Germinal center (tissue), 1 donor: Measurements from ENCODE around the gene GAL3ST3.
A peak's percentile ranks its signal among the peaks of the same experiment; 100 is the strongest.
"Not testable (repeated sequence)": the region's sequence is repeated elsewhere in the genome, so short reads cannot be mapped to it uniquely, and the experiment has no call there.

ENCODE experiments used
- DNase-seq: peaks from one replicate; pipeline ENCODE4 v3.0.0; 2012; ENCODE audit warnings: mixed read lengths, low spot score

GAL3ST3 gene

DNA sequence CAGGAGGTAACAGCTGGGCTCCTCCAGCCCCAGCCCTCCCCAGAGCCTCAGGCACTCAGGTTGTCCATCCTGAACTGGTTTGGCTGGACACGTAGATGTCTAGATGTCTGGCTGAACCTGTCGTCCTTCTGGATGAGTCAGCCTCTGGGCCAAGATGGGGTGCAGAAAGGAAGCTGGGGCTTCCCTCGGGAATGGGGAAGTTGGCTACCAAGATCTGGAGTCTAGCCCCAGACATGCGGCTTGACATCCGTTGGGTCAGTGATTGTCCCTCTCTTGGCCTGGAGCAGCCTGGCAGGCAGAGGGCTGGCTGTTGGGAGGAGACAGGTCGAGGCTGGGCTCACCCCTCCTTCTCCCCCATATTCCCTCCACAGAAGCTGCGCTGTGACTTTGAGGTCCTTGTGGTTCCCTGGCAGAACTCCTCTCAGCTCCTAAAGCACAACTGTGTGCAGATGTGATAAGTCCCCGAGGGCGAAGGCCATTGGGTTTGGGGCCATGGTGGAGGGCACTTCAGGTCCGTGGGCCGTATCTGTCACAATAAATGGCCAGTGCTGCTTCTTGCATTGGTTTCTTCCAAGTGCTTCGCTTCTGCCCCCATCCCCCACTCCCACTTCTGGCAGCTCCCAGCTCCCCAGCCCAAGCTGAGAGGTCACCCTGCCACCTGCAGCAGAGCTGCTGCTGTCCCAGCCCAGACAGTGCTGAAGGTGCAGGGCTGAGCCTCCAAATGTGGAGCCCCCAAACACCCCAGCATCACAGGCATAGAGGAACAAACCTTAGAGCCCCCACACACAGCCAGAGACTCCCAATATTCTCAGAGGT is 35.8 kb downstream of the GAL3ST3 start:
- no peak for DNase-seq

DNA sequence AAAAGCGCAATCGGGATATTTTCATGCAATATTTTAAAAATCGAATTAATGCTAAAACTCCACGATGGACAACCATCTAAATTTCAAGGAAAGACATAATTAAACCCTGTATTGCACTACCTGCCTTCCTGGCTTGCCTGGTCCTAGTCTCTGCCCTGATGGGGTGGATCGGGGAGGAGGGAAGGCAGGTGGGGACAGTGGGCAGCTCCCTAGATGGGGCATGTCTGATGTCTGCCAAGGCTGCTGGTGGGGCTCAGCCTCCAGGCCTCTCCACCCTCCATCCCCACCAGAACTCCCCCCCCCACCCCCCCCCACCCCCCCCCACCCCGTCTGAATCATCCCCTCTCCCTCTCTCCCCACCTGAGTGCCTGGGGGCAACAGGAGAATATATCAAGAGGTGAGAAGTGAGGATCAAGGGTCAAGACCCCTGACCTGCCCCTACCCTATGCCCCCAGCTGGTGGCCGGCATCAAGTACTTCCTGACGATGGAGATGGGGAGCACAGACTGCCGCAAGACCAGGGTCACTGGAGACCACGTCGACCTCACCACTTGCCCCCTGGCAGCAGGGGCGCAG is 36.5 kb downstream of the GAL3ST3 start:
- DNase-seq, result no peak

DNA sequence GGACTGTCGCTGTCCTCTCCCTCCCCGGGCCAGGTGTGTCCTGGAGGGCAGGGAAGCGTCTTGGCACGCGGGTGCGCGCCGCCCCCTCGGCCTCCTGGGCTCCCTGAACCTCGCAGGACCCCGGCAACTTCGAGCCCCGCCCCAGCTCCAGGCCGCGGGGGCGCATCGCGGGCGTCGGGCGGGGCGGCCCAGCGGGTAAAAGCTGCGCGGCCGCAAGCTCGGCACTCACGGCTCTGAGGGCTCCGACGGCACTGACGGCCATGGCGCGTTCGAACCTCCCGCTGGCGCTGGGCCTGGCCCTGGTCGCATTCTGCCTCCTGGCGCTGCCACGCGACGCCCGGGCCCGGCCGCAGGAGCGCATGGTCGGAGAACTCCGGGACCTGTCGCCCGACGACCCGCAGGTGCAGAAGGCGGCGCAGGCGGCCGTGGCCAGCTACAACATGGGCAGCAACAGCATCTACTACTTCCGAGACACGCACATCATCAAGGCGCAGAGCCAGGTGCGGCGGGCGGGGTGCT is 37.1 kb downstream of the GAL3ST3 start, which contains the start of gene CST6:
CST6 (plus strand) TSS at position 224 of the 519 bp plus-strand sequence; CDS start at position 261, 37 bp downstream.
- no peak for DNase-seq

DNA sequence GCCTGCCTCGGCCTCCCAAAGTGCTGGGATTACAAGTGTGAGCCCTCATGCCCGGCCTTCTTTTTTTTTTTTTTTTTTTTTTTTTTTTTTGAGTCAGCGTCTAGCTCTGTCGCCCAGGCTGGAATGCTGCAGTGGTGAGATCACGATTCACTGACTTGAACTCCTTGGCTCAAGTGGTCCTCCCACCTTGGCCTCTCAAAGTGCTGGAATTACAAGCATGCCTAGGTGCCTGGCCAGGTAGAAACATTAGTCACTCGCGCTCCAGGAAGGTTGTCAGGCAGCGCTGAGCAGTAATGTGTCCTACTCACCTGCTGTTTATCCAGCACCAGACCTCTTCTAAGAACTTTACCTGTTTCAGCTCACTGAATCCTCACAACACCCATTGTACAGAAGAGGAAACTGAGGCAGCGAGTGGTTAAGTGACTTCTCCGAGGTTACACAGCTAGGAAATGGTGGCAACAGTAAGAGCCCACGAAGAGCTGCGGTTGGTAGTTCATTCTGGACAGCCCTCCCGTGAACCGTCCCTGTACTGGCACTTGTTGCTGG is 37.6 kb downstream of the GAL3ST3 start:
- no peak for DNase-seq

DNA sequence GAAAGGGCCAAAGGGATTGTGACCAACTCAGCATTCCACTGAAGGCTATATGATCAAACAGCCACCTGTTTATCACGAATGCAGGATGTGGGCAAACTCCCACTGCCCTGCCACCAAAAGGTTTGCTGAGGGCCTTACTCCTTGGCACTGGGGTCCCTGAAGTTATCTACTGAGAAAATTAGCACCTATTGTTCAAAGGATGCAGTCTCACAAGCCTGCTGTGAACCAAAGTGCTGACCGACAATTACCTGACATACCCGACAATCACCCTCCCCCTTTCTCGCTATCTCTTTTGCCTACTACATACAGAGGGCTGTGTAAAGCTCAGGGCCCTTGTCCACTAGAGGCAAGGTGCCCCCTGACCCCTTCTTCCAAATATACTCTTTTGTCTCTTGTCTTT is 38.9 kb downstream of the GAL3ST3 start:
- not testable (repeated sequence) for DNase-seq

DNA sequence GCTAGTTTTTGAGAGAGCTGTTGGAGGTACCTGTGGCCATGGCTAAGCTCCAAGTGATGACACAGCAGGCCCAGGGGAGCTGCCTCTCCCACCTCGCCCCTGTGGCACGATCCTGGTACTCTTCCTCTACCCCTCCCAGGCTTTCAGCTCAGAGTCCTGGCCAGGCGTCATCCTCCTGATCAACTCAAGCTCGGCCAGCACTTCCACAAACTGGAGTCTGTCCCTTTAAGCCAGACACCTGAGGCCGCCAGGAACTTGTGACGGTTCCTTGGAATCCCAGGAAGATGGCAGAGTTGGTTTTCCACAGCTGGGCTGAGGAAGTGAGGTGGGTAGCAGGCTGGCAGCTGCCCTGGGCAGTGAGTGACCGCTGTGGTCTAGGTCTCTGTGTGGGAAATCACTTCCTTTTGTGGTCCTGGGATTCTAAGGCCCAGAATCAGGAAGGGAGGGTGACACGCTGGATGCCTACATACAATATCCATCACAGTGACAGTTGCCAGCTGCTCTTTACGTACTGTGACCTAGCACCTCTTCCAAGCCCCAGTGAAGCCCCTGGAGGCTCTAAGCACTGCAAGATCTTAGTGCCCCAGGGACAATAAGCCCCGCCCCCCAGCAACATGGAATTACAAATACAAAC is 40.4 kb downstream of the GAL3ST3 start:
- DNase-seq, result no peak

DNA sequence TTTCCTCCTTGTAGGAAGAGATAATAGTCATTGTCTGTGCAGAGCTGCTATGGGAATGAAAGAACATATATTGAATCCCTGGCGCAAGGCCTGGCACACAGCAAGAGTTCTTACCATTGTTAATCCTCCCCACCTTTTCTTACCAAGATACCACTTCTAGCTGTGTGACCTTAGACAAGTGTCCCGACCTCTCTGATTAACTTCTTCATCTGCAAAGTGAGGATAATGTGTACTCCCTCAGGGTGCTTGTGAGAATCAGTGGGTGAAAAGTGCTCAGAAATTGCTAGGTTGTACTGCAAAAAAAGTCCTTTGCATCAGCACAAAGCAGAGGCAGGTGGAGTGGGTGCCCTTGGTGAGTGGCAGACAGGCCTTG is 40.9 kb downstream of the GAL3ST3 start:
- no peak for DNase-seq

DNA sequence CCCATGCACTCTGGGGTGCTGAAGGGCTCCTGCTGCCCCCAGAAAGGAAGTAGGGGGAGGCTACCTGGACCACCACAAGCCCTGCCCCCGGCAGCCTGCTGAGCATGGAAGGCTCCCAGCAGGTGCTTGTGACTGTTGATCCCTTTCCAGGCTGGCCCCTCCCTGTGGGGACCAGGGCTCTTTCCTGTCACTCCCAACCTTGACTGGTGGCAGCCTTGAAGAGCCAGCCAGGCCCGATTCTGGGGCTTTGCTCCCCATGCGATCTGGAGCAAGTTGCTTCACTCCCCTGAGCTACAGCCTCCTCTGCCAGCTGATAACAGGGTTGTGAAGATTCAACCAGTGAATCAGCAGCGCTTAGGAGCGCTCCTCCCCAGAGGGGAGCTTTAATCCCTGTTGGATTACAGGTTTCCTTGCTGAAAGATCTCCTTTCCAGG is 41.7 kb downstream of the GAL3ST3 start:
- no peak for DNase-seq

DNA sequence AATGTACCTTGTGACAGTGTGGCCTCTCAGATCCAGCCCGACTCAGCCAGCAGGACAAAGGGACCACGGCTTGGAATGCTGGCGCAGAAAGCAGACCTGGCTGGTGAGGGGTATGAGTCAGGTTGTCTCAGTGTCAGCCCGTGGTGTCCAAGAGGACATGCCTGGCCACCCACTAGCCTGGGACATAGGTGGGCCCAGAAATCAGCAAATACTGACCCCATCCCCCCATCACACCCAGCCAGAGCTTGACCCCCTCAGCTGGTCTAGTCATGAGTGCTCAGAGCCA is 42.1 kb downstream of the GAL3ST3 start:
- DNase-seq, result no peak

DNA sequence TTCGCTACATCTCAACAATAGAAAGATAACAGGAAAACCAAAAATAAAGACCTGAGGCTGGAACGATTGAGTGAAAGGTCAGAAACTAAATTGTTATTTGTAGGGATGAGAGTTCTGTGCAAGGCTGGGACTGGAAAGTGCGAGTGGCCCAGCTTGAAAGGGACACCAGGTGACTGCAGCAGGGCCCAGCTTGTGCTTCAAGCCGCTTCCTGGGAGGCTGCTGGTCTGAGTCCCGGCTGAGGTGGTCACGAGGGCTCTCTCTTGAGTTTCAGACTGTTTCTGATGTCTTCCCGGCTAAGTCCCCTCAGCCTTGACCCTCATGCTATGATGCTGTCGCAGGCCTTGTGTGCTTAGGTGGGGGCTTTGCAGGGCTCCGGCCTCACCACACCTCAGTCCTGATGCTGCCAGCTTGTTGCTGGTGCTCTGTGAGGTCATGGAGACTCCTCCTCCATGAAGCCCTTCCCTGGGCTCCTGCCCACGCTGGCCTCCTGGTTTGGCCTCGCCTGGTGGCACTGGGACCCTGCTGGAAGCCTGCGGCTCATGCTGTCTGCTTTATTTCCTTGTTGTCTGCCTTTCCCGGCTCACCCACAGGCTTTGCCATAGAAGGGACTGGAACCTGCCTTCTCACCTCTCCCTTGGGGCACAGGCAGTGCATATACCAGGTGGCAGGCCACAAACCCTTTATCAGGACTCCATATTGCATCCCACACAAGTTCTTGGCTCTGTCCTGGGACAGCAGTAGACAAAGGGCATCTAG is 42.6 kb downstream of the GAL3ST3 start:
- no peak for DNase-seq

DNA sequence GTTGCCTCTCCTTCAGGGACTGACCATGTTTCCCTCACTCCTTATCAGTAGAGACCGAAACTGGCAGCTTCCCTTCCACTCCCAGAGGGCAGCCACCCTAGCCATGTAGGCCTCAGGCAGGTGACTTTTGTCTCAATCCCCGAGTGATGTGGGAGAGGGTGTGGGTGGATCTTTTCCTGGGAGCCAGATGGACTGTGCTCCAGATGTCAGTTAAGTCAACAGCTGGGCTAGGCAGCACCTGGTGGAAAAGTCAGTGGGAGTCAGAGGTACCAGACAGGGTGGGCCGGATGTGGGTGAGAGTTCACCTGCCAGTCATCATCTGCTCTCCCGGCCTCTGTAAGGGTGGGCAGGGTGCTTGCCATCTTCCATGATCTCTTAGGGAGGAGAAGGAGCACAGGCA is 44.8 kb downstream of the GAL3ST3 start:
- DNase-seq, result no peak

DNA sequence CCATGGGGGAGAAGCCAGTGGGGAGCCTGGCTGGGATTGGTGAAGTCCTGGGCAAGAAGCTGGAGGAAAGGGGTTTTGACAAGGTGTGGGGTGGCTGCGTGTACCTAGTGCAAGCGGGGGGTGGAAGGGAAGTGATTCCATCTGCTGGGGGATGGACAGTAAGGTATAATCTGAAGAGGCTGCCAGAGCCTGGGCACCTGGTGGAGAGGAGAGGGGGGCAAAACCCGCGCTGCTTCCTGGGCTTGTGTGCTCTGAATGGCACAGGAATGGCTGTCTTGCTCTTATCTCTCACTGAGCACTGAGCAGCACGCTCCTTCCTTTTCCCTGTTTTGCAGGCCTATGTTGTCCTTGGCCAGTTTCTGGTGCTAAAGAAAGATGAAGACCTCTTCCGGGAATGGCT is 45.7 kb downstream of the GAL3ST3 start:
- no peak for DNase-seq

DNA sequence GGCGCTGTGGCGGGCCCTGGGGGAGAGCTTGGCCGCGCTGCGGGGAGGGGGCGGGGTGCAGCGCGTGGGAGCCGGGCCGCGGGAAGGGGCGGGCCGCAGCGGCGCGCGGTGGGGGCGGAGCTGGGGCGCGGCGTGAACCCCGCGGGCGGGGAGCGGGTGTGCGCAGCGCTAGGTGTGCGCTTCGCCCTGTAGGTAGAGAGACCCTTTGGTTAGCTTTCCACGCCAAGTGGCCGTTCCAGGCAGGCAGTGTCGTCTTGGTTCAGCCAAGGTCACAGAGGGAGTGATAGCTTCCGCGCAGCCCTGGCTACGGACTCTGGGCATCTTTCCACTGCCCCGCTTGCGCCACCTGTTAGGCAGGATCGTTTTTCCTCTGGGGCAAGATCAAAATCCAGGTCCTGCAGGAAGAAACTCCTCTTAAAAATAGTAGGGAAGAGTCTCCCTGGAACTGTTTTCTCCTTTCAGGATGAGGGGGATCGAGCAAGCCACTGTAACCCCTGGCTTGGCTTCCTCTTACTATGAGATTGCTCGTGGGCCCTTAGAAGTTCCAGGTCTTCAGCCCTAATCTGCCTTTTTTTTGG is 46.2 kb downstream of the GAL3ST3 start:
- peak; percentile 85 for DNase-seq

DNA sequence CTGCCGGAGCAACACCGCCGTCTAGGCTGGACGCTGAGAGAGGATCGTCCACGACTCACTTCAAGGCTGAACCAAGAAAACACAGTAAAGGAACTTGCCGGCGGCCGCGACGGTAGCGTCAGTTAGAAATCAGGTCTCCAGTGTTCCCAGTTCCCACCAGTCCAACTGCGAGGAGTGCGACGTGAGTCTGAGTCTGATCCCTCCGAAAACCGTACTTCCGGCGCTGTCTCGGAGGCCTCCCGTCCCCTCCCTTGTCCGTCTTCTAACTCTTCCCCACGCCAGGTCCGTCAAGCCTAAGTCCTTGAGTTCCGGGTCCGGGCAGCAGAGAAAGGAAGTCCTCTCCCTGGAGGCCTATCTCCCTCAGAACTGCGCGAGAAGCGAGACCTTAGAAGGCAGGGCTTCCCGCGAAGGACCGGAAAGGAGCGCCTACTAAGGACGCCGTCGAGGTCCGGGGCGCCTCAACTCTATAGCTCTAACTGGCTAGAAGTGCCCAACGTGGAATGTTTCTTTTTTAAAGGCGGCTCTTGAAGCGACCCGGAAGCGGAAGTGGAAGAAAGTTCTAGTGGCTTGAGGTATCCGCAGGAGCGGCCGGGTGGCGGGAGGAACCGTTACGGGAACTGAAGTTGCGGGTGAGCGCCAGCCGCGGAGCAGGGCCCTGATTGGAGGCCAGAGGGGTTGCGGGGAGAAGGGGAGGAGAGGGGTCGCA is 46.9 kb downstream of the GAL3ST3 start, which contains the start of the genes BANF1 and EIF1AD:
BANF1 (plus strand) TSS at position 562 of the 706 bp plus-strand sequence. CDS start 748 bp downstream, outside the sequence.
EIF1AD (minus strand) TSS at position 216 of the 706 bp plus-strand sequence. CDS start 1,768 bp downstream, outside the sequence.
- DNase-seq, result peak; percentile 89

DNA sequence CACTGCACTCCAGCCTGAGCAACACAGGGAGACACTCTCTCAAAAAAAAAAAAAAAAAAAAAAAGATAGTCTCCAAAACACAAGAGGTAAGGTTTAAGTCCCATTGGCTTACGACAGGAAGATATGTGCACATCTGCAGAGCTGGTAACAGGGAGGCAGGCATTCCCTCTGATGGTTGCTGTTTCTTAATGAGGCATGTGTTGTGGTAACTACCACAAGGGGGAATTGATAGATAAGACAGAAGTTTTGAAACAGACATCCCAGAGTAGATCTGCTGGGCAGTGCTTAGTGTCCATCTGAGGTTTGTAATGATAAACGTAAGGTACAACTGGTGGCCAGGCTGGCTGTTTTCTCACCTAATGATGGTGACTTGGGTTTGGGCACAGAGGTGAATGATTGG is 51.7 kb downstream of the GAL3ST3 start:
- no peak for DNase-seq

DNA sequence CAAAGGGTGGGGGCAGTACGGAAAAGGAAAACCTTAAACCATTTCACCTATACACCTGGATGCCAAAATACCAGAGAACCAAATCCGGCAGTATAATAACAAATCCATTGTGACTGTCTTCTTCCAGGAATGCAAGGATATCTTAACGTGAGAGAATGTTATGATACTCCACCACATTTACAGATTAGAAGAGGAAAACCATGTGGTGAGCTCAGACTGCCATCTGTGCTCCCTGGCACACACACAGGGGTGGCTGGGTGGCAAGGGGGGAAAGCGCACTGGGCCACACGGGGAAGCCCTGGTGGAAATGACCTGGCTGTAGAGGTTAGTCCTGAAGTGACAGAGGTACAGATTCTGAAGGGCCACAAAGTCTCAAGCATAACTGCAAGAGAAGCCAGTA is 56.9 kb downstream of the GAL3ST3 start:
- no peak for DNase-seq
